Heart left ventricle (tissue), 16 donors: ENCODE measurements around the gene NLRC5. TPM values are rescaled to one million over a fixed set of nuclear protein-coding genes. Genes with fewer than 3 reads are reported as not detected.

Source experiments
- ATAC-seq, 4 donors: fragments of 200-7000 bp; cut with Tn5 transposase; one replicate each; pipeline ENCODE4 v1.9.1; 2020 to 2022; ENCODE audit warnings: moderate library complexity in 4 of 4, mild to moderate bottlenecking in 3 of 4, moderate number of reproducible peaks in 1 of 4
- DNase-seq, 5 donors: peaks; one replicate each; pipeline ENCODE4 v3.0.0-alpha.2; 2020
- H3K27ac ChIP-seq, 12 donors: fragments of 200-600 bp; sonication (generic) in 4 of 12; one replicate each; pipeline versions ENCODE4 v1.5.0 to v1.8.0; 2016 to 2022; ENCODE audit warnings: mild to moderate bottlenecking in 2 of 12
- H3K27me3 ChIP-seq, 9 donors: fragments of 200-600 bp; sonication (generic) in 2 of 9; one replicate each; pipeline versions ENCODE4 v1.5.1 to v1.8.0; 2016 to 2022; ENCODE audit warnings: mild to moderate bottlenecking in 3 of 9
- H3K36me3 ChIP-seq, 9 donors: fragments of 200-600 bp; sonication (generic) in 2 of 9; one replicate each; pipeline versions ENCODE4 v1.5.0 to v1.8.0; 2018 to 2022; ENCODE audit warnings: mild to moderate bottlenecking in 2 of 9
- H3K4me1 ChIP-seq, 12 donors: fragments of 200-600 bp; sonication (generic) in 4 of 12; one replicate each; pipeline versions ENCODE4 v1.5.0 to v1.8.0; 2016 to 2022; ENCODE audit warnings: mild to moderate bottlenecking in 3 of 12
- H3K4me3 ChIP-seq, 12 donors: fragments of 200-600 bp; sonication (generic) in 4 of 12; one replicate each; pipeline versions ENCODE4 v1.5.0 to v1.8.0; 2017 to 2022; ENCODE audit warnings: mild to moderate bottlenecking in 9 of 12, moderate library complexity in 4 of 12
- H3K9me3 ChIP-seq, 12 donors: fragments of 200-600 bp; sonication (generic) in 4 of 12; one replicate each; pipeline versions ENCODE4 v1.5.0 to v1.8.0; 2016 to 2022; ENCODE audit warnings: mild to moderate bottlenecking in 1 of 12
- POLR2A ChIP-seq, 2 donors: fragments of 450-650 bp; IDR thresholded peaks; one replicate each; pipeline ENCODE4 v1.6.1; 2017; ENCODE audit warnings: antibody characterized with exemption in 2 of 2, mild to moderate bottlenecking in 2 of 2, moderate library complexity in 2 of 2
- WGBS, 4 donors: extraction: QIAGEN DNeasy Blood & Tissue Kit in 2 of 4; methylation state at CpG; one replicate each; pipeline versions ENCODE4 v1.1.5 to v1.1.7; 2013 to 2018; 5-methylcytosine and 5-hydroxymethylcytosine counted together
- intact Hi-C, 10 donors: fragments of 100-400 bp; cut with DNase I; formaldehyde crosslinking; loops; one replicate each; pipeline versions ENCODE4 v1.11.1 to v1.14.2; 2022
- polyA plus RNA-seq, 2 donors: library from polyadenylated mRNA; stranded (reverse); fragments of 200-250 nt; gene quantifications; one replicate each; pipeline ENCODE4 v1.2.3, GENCODE V29; 2013
- total RNA-seq, 9 donors: library from RNA; depleted of rRNA in 2 of 9; stranded (reverse); fragments of >200 nt in 2 of 9; fragmentation: NEBNext Ultra II Directional in 3 of 9; extraction: Animal tissue kit (Norgen Biotek cat#: 25700) in 3 of 9; gene quantifications; one replicate each; pipeline versions ENCODE4 v1.1.0 to v1.2.4, GENCODE V29; 2016 to 2023
- TF ChIP-seq, protein P1 (sequence below), 12 donors: fragments of 200-600 bp; sonication (generic) in 4 of 12; IDR thresholded peaks; one replicate each; pipeline versions ENCODE4 v1.5.0 to v1.8.0; 2018 to 2022; ENCODE audit warnings: antibody characterized with exemption in 12 of 12, mild to moderate bottlenecking in 5 of 12
- donor health status: ischemic (EF 13 %, LVEDD 7.1; RV severe dilation, severe dysfunction).
- donor health status: healthy with polysubstance abuse.
- donor health status: DM: no; HTN: yes; CAD: no.
- donor health status: DM: no; HTN: no; CAD: no.
- donor health status: ischemic (EF 25% LVEDD 6.9; RV normal size, moderate dysfunction).
- donor health status: ischemic (EF 25% LVEDD 5.7; RV mildly dilated, moderate dysfunction).
- donor health status: healthy.
- donor health status: DM: yes; HTN: yes; CAD: no.
- donor health status: ischemic (EF 35%, LVEDD 5.7; RV mildly dilated, moderate dysfunction).
- donor health status: nonischemic (EF 11% LVEDD 7.7; RV severe dilation, severe dysfunction).
- donor health status: DM: yes; HTN: yes; CAD: no.
- donor health status: PGD.
- donor health status: ischemic (EF 29% LVEDD 5.4; RV normal size, mild dysfunction).
- donor health status: nonischemic (EF 23%, LVEDD 6.1; RV moderate dilation, normal function).

The NLRC5 gene
- total and polyA plus RNA-seq, 11 donors, result 5.8 to 98.6 (median 9.9) TPM

- WGBS, 4 donors, result 54 to 74% (median 65%) methylated on average over 14 to 18 of the region's 18 CpGs
- DNase-seq (peak in 3 of 5 donors; percentile 27 to 35 (median 31)), ATAC-seq (peak in 1 of 4 donors; percentile 21)
- TF ChIP-seq, protein P1, sequence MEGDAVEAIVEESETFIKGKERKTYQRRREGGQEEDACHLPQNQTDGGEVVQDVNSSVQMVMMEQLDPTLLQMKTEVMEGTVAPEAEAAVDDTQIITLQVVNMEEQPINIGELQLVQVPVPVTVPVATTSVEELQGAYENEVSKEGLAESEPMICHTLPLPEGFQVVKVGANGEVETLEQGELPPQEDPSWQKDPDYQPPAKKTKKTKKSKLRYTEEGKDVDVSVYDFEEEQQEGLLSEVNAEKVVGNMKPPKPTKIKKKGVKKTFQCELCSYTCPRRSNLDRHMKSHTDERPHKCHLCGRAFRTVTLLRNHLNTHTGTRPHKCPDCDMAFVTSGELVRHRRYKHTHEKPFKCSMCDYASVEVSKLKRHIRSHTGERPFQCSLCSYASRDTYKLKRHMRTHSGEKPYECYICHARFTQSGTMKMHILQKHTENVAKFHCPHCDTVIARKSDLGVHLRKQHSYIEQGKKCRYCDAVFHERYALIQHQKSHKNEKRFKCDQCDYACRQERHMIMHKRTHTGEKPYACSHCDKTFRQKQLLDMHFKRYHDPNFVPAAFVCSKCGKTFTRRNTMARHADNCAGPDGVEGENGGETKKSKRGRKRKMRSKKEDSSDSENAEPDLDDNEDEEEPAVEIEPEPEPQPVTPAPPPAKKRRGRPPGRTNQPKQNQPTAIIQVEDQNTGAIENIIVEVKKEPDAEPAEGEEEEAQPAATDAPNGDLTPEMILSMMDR (IDR thresholded peaks at IDR 0.05), result no peak
- TF ChIP-seq POLR2A (IDR thresholded peaks at IDR 0.05), result no peak
- Histone ChIP-seq H3K36me3 (no peaks in the 10 kb centered on the region), H3K9me3 (peaks cover 0 to 6% (median 0%) of the 10 kb centered on the region in 12 donors), H3K27me3 (no peaks in the 10 kb centered on the region), H3K4me3 (peak overlapping the region in 11 of 12 donors; percentile 76 to 98 (median 89)), H3K27ac (peak overlapping the region in 3 of 12 donors; percentile 76 to 91 (median 90)), H3K4me1 (peaks cover 2 to 54% (median 17%) of the 10 kb centered on the region in 12 donors)
- intact Hi-C loops, result loop anchor here in 4 of 10 donors (5.0 to 10.0 kb wide), 3 partner anchors 51 to 151 kb away; partner anchors contain the start of gene ARL2BP (in 1 of the 4)
Observed at GRCh38 chr16:57093666-57094564, 104.6 kb downstream of the NLRC5 start.

DNA sequence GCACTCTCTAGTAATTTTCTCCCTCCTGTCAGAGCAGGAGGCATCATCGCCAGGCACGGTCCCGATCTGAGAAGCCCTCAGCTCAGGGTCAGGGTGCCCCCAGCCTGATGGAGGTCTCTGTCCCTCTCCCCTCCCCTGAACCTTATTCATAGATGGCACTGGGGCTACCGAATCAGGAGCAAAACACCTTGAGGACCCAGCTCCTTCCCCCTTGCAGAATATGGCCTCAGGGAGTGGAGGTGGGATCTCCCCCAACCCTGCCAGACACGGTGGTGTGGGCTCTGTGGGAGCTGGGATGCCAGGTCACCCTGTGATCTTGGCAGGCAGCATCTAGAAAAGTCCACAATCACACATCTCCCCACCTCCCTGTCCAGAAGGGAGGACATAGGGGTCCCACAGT lies 105.6 kb downstream of the NLRC5 start:
- ATAC-seq (no peak), DNase-seq (no peak)
- no peak overlapping the region for H3K27ac ChIP-seq
- 69 to 92% (median 84%) methylated on average over 4 to 5 of the region's 5 CpGs for whole genome bisulfite sequencing, 4 donors
- H3K36me3 ChIP-seq, result no peaks in the 10 kb centered on the region
- TF ChIP-seq, protein P1 (IDR thresholded peaks at IDR 0.05), result no peak
- no peak for TF ChIP-seq POLR2A (IDR thresholded peaks at IDR 0.05)
- H3K4me1 ChIP-seq, result peaks cover 2 to 60% (median 17%) of the 10 kb centered on the region in 12 donors
- intact Hi-C loops, result loop anchor here in 5 of 10 donors (5.0 to 10.0 kb wide), 3 partner anchors 50 to 150 kb away; partner anchors contain the start of gene ARL2BP (in 1 of the 5)
- no peak overlapping the region for H3K4me3 ChIP-seq
- H3K27me3 ChIP-seq, result no peaks in the 10 kb centered on the region
- H3K9me3 ChIP-seq, result peaks cover 0 to 6% (median 0%) of the 10 kb centered on the region in 12 donors

GRCh38 chr16:57096192-57096591 lies 106.8 kb downstream of the NLRC5 start:
- intact Hi-C loops, result loop anchor here in 5 of 10 donors (5.0 to 10.0 kb wide), 3 partner anchors 49 to 149 kb away; partner anchors contain the start of gene ARL2BP (in 1 of the 5)
- Histone ChIP-seq H3K27ac (no peak overlapping the region), H3K27me3 (no peaks in the 10 kb centered on the region), H3K4me1 (peaks cover 2 to 59% (median 18%) of the 10 kb centered on the region in 12 donors), H3K9me3 (no peaks in the 10 kb centered on the region), H3K4me3 (no peak overlapping the region), H3K36me3 (no peaks in the 10 kb centered on the region)
- TF ChIP-seq, protein P1 (IDR thresholded peaks at IDR 0.05), result no peak
- no peak for TF ChIP-seq POLR2A (IDR thresholded peaks at IDR 0.05)
- DNase-seq, result no peak
- WGBS, 4 donors, result 97 to 100% (median 98%) methylated on average over 3 of the region's 3 CpGs
- no peak for ATAC-seq

GRCh38 chr16:57096793-57097192 lies 107.4 kb downstream of the NLRC5 start:
- TF ChIP-seq, protein P1 (IDR thresholded peaks at IDR 0.05), result no peak
- no peak for TF ChIP-seq POLR2A (IDR thresholded peaks at IDR 0.05)
- Histone ChIP-seq H3K27me3 (no peaks in the 10 kb centered on the region), H3K4me1 (peaks cover 0 to 53% (median 17%) of the 10 kb centered on the region in 12 donors), H3K36me3 (no peaks in the 10 kb centered on the region), H3K4me3 (no peak overlapping the region), H3K27ac (no peak overlapping the region), H3K9me3 (no peaks in the 10 kb centered on the region)
- WGBS, 4 donors, result 92 to 99% (median 95%) methylated on average over 2 of the region's 2 CpGs
- intact Hi-C loops, result loop anchor here in 5 of 10 donors (5.0 to 10.0 kb wide), 3 partner anchors 48 to 148 kb away; partner anchors contain the start of gene ARL2BP (in 1 of the 5)
- DNase-seq, result no peak
- ATAC-seq, result no peak
